IMR-90 (cell line): ENCODE results near the gene TCP11L1. TPM values are rescaled to one million over a fixed set of nuclear protein-coding genes. Genes with fewer than 3 reads are reported as not detected.

Experiments
- ATAC-seq: fragments of 200-7000 bp; cut with Tn5 transposase; 2 replicates; pipeline ENCODE4 v1.9.1; 2020; ENCODE audit warnings: low read depth, mild to moderate bottlenecking, moderate library complexity
- BruUV-seq: library from RNA; stranded (reverse); fragments of 400-500 nt; replicated peaks from 2 replicates; lab custom pipeline; 2021; lab: Mats Ljungman, UMichigan
- CTCF ChIA-PET: fragments of 300-600 bp; formaldehyde crosslinking; extraction: SDS; loops from one replicate; lab custom pipeline; 2021; ENCODE audit warnings: antibody characterized with exemption; lab: Yijun Ruan, JAX
- POLR2A ChIA-PET: fragments of 300-600 bp; sonication (Branson Sonifier 250); formaldehyde crosslinking; loops from one replicate; lab custom pipeline; 2022; ENCODE audit warnings: antibody characterized with exemption; ENCODE audit not compliant: unreplicated experiment; lab: Charles Lee
- DNase-seq: peaks from one replicate; pipeline ENCODE4 v3.0.0; 2013
- H2AFZ ChIP-seq: replicated peaks from 2 replicates; pipeline ENCODE3; 2013; ENCODE audit warnings: low read length, mild to moderate bottlenecking; ENCODE audit not compliant: poor library complexity
- H2AK5ac ChIP-seq: 2 replicates; pipeline ENCODE4 v1.6.1; 2013; ENCODE audit warnings: low read depth, low read length, inconsistent platforms
- H2AK9ac ChIP-seq: replicated peaks from 2 replicates; pipeline ENCODE3; 2013; ENCODE audit warnings: mild to moderate bottlenecking, low read depth, low read length, moderate library complexity; ENCODE audit not compliant: poor library complexity
- H2BK120ac ChIP-seq: 2 replicates; pipeline ENCODE4 v1.6.1; 2013; ENCODE audit warnings: low read depth, low read length, inconsistent platforms
- H2BK15ac ChIP-seq: 3 replicates; pipeline ENCODE4 v1.6.1; 2013; ENCODE audit warnings: low read depth, low read length, inconsistent platforms
- H2BK20ac ChIP-seq: 2 replicates; pipeline ENCODE4 v1.6.1; 2013; ENCODE audit warnings: low read depth, mild to moderate bottlenecking, inconsistent platforms, low read length, moderate library complexity
- H2BK5ac ChIP-seq: 2 replicates; pipeline ENCODE4 v1.6.1; 2013; ENCODE audit warnings: mild to moderate bottlenecking, low read depth, low read length, inconsistent platforms; ENCODE audit not compliant: poor library complexity, severe bottlenecking
- H3K14ac ChIP-seq: replicated peaks from 2 replicates; pipeline ENCODE4 v1.6.1; 2013; ENCODE audit warnings: low read depth, low read length, inconsistent platforms
- H3K18ac ChIP-seq: 2 replicates; pipeline ENCODE4 v1.6.1; 2013; ENCODE audit warnings: low read depth, low read length, control low read depth
- H3K23ac ChIP-seq: 2 replicates; pipeline ENCODE4 v1.6.1; 2013; ENCODE audit warnings: low read depth, low read length, inconsistent platforms
- H3K27ac ChIP-seq: 2 replicates; pipeline ENCODE4 v1.5.1; 2013; ENCODE audit warnings: mild to moderate bottlenecking, control low read depth, low read length; ENCODE audit not compliant: insufficient read depth
- H3K27me3 ChIP-seq: 2 replicates; pipeline ENCODE4 v1.6.1; 2013; ENCODE audit warnings: low read length; ENCODE audit not compliant: control insufficient read depth, insufficient read depth
- H3K36me3 ChIP-seq: 2 replicates; pipeline ENCODE4 v1.6.1; 2013; ENCODE audit warnings: low read length, mixed read lengths; ENCODE audit not compliant: control insufficient read depth, insufficient read depth
- H3K4ac ChIP-seq: 2 replicates; pipeline ENCODE4 v1.6.1; 2013; ENCODE audit warnings: low read depth, low read length, inconsistent platforms
- H3K4me1 ChIP-seq: 2 replicates; pipeline ENCODE4 v1.6.1; 2013; ENCODE audit warnings: low read length, mixed read lengths; ENCODE audit not compliant: control insufficient read depth, insufficient read depth
- H3K4me2 ChIP-seq: 2 replicates; pipeline ENCODE4 v1.6.1; 2013; ENCODE audit warnings: low read depth, mild to moderate bottlenecking, control low read depth, low read length, moderate library complexity
- H3K4me3 ChIP-seq: 2 replicates; pipeline ENCODE4 v1.5.1; 2013; ENCODE audit warnings: low read depth, mild to moderate bottlenecking, control low read depth, low read length, moderate library complexity; ENCODE audit not compliant: insufficient read depth
- H3K56ac ChIP-seq: 2 replicates; pipeline ENCODE4 v1.6.1; 2013; ENCODE audit warnings: low read length, inconsistent platforms; ENCODE audit not compliant: insufficient read depth; ENCODE audit errors: extremely low read depth
- H3K79me1 ChIP-seq, 2 experiments: 2 replicates each; pipeline ENCODE4 v1.6.1; 2013; ENCODE audit warnings: low read length in 2 of 2, inconsistent platforms in 1 of 2, low read depth in 1 of 2
- H3K9ac ChIP-seq: 2 replicates; pipeline ENCODE4 v1.6.1; 2013; ENCODE audit warnings: low read depth, low read length, control low read depth
- H3K9me1 ChIP-seq: 2 replicates; pipeline ENCODE4 v1.6.1; 2013; ENCODE audit warnings: low read length, inconsistent platforms; ENCODE audit not compliant: insufficient read depth
- H3K9me3 ChIP-seq: 2 replicates; pipeline ENCODE4 v1.6.1; 2013; ENCODE audit warnings: low read length; ENCODE audit not compliant: control insufficient read depth, insufficient read depth
- H4K20me1 ChIP-seq: 2 replicates; pipeline ENCODE4 v1.6.1; 2013; ENCODE audit warnings: low read length, inconsistent platforms; ENCODE audit not compliant: insufficient read depth
- H4K5ac ChIP-seq: 2 replicates; pipeline ENCODE4 v1.6.1; 2013; ENCODE audit warnings: mild to moderate bottlenecking, low read depth, low read length, control low read depth
- H4K8ac ChIP-seq, 2 experiments: 2 replicates each; pipeline ENCODE4 v1.6.1; 2013; ENCODE audit warnings: low read depth in 2 of 2, low read length in 2 of 2, control low read depth in 1 of 2, inconsistent platforms in 1 of 2
- H4K91ac ChIP-seq: 2 replicates; pipeline ENCODE4 v1.6.1; 2013; ENCODE audit warnings: low read depth, low read length, inconsistent platforms; ENCODE audit not compliant: insufficient read depth
- BHLHE40 ChIP-seq: fragments of 150-350 bp; IDR thresholded peaks from 2 replicates; pipeline ENCODE4 v1.6.1; 2016; ENCODE audit warnings: mild to moderate bottlenecking, low read depth, low read length
- CEBPB ChIP-seq: IDR thresholded peaks from 2 replicates; pipeline ENCODE4 v1.6.1; 2012; ENCODE audit warnings: low read depth, low read length, improper control_type of control experiment
- CHD1 ChIP-seq: IDR thresholded peaks from 2 replicates; pipeline ENCODE4 v1.6.1; 2012; ENCODE audit warnings: low read depth, low read length, improper control_type of control experiment
- CTCF ChIP-seq: conservative IDR thresholded peaks from 2 replicates; pipeline ENCODE4 v1.5.1; 2012; ENCODE audit warnings: mild to moderate bottlenecking, low read depth, low read length, improper control_type of control experiment
- ELK1 ChIP-seq: fragments of 150-350 bp; IDR thresholded peaks from 2 replicates; pipeline ENCODE4 v1.6.1; 2016; ENCODE audit warnings: low read depth, mild to moderate bottlenecking, low read length, moderate library complexity, borderline replicate concordance
- FOS ChIP-seq: fragments of 150-350 bp; IDR thresholded peaks from 2 replicates; pipeline ENCODE4 v1.6.1; 2016; ENCODE audit warnings: low read depth, low read length
- MAFK ChIP-seq: IDR thresholded peaks from 2 replicates; pipeline ENCODE4 v1.6.1; 2012; ENCODE audit warnings: low read depth, low read length, improper control_type of control experiment
- MXI1 ChIP-seq: IDR thresholded peaks from 2 replicates; pipeline ENCODE4 v1.6.1; 2012; ENCODE audit warnings: low read depth, mild to moderate bottlenecking, low read length, moderate library complexity, borderline replicate concordance
- NFE2L2 ChIP-seq: fragments of 150-350 bp; IDR thresholded peaks from 2 replicates; pipeline ENCODE4 v1.6.1; 2016; ENCODE audit warnings: low read depth, mild to moderate bottlenecking, low read length
- RAD21 ChIP-seq: IDR thresholded peaks from 2 replicates; pipeline ENCODE4 v1.6.1; 2012; ENCODE audit warnings: low read length, improper control_type of control experiment
- RCOR1 ChIP-seq: IDR thresholded peaks from 2 replicates; pipeline ENCODE4 v1.6.1; 2012; ENCODE audit warnings: mild to moderate bottlenecking, low read length, improper control_type of control experiment; ENCODE audit not compliant: insufficient replicate concordance
- SMC3 ChIP-seq: fragments of 150-350 bp; IDR thresholded peaks from 2 replicates; pipeline ENCODE4 v1.6.1; 2016; ENCODE audit warnings: low read depth, mild to moderate bottlenecking, antibody characterized with exemption, low read length, moderate library complexity
- USF2 ChIP-seq: fragments of 150-350 bp; IDR thresholded peaks from 2 replicates; pipeline ENCODE4 v1.6.1; 2017; ENCODE audit warnings: mild to moderate bottlenecking, antibody characterized with exemption, low read length, low read depth
- WGBS, 2 experiments: methylation state at CpG; one replicate each; pipeline versions ENCODE4 v1.1.5 to v1.1.7; 2013; ENCODE audit warnings: missing lambda C conversion rate in 2 of 2; ENCODE audit not compliant: insufficient read length in 1 of 2; ENCODE audit errors: extremely low coverage in 2 of 2; 5-methylcytosine and 5-hydroxymethylcytosine counted together
- dilution Hi-C: fragments of 300-500 bp; cut with HindIII; formaldehyde crosslinking; loops from one replicate; pipeline ENCODE4 v1.14.3; 2018; ENCODE audit warnings: low sequenced_read_pairs; ENCODE audit not compliant: unreplicated experiment
- in situ Hi-C: fragments of 300-500 bp; cut with MboI; formaldehyde crosslinking; loops from 3 replicates; pipeline ENCODE4 v1.14.3; 2019; ENCODE audit warnings: low sequenced_read_pairs, inconsistent platforms, mixed read lengths
- intact Hi-C: fragments of 100-400 bp; cut with micrococcal nuclease; formaldehyde crosslinking; loops from 2 replicates; pipeline ENCODE4 v1.10.0; 2022
- polyA plus RNA-seq, 3 experiments: library from polyadenylated mRNA; depleted of rRNA; stranded (reverse); fragments of >200 nt; gene quantifications; 2 replicates each; pipeline ENCODE4 v1.2.3, GENCODE V29; 2012; ENCODE audit warnings: low replicate concordance in 1 of 3
- total RNA-seq: library from RNA; depleted of rRNA; stranded (reverse); fragments of >200 nt; gene quantifications from 2 replicates; pipeline ENCODE4 v1.2.3, GENCODE V29; 2012

The TCP11L1 gene
- total and polyA plus RNA-seq, 2 of the 4 experiments (the other 2 are of a cell fraction): 13.9 to 17.4 TPM

DNA sequence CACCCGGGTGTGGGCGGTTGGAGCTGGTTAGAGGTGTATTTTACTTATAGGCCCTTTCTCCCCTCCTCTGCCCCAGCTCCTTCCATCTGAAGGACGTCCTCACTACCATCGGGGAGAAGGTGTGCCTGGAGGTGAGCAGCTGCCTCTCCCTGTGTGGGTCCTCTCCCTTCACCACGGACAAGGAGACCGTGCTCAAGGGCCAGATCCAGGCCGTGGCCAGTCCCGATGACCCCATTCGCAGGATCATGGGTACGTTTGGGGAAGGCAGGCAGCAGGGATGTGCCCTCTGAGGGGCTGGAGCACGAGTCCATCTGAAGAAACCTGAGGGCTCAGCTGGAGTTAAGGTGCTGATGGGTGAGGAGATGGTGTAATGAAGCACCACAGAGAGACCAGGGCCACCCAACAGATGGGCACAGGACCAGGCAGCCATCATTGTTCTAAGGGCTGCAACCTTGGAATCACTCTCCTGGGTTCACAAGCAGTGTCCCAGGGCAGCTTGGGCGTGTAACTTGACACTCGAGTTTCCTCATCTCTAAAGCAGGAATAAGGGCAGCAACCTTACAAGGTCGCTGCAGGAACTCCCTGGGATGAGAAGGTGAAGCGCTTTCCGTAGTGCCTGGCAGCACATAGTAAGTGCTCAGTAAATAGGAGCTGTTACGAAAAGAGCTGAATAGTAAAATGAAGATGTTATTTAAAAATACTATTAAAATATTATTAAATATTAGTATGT lies 29.4 kb downstream of the TCP11L1 start:
- no TSS peak for BruUV-seq
- Histone ChIP-seq H3K23ac (no peak overlapping the region), H2BK15ac (no peak overlapping the region), H3K9me3 (no peaks in the 10 kb centered on the region), H2AK5ac (no peak overlapping the region), H4K91ac (no peak overlapping the region), H3K79me1 (0 out of 4 replicates have a peak, but pooled peaks cover 0 to 5% of the 10 kb centered on the region in 2 experiments), H4K20me1 (no peaks in the 10 kb centered on the region), H3K27ac (no peak overlapping the region), H3K14ac (no peak overlapping the region), H2AFZ (no peak overlapping the region), H2BK120ac (no peak overlapping the region), H3K27me3 (no peaks in the 10 kb centered on the region), H2AK9ac (peak overlapping the region; percentile 63), H2BK5ac (no peak overlapping the region), H3K4me3 (no peak overlapping the region), H3K36me3 (peaks cover 49% of the 10 kb centered on the region), H3K18ac (no peak overlapping the region), H3K9me1 (peaks cover 7% of the 10 kb centered on the region; the same call in 1 of the 2 replicates), H3K4me2 (no peak overlapping the region), H4K5ac (no peak overlapping the region), H2BK20ac (no peak overlapping the region), H3K4ac (no peak overlapping the region), H3K4me1 (0 out of 2 replicates have a peak, but pooled peaks cover 1% of the 10 kb centered on the region), H4K8ac (no peak overlapping the region), H3K56ac (no peak overlapping the region), H3K9ac (no peak overlapping the region)
- no peak for DNase-seq
- intact Hi-C loops: no loop called here
- dilution Hi-C loops: no loop called here
- no peak for ATAC-seq
- no peak for TF ChIP-seq ELK1
- no peak for TF ChIP-seq CTCF
- TF ChIP-seq MAFK: no peak
- no peak for TF ChIP-seq NFE2L2
- TF ChIP-seq CEBPB: no peak
- TF ChIP-seq MXI1: no peak
- no peak for TF ChIP-seq FOS
- no peak for TF ChIP-seq SMC3
- no peak for TF ChIP-seq USF2
- no peak for TF ChIP-seq BHLHE40
- TF ChIP-seq RCOR1: no peak
- TF ChIP-seq CHD1: no peak
- TF ChIP-seq RAD21: no peak
- CTCF ChIA-PET: no interaction called here
- in situ Hi-C loops: loop anchor here (25.0 kb wide), 2 partner anchors 231 to 481 kb away; partner anchors contain the start of genes EIF3M and PRRG4
- WGBS, 2 experiments: no CpG with 5 or more reads among the region's 17 CpGs
- POLR2A ChIA-PET: interaction anchor here (0.6 kb wide), 1 partner anchor 176 kb away, joined by 5 read pairs; the partner anchor contains the start of gene QSER1
